Measurements from ENCODE around the gene TMEM132C. TPM values are rescaled to one million over a fixed set of nuclear protein-coding genes. Genes with fewer than 3 reads are reported as not detected.

TMEM132C gene
- total RNA-seq, 1 experiment from 2014 or later, result not detected

DNA sequence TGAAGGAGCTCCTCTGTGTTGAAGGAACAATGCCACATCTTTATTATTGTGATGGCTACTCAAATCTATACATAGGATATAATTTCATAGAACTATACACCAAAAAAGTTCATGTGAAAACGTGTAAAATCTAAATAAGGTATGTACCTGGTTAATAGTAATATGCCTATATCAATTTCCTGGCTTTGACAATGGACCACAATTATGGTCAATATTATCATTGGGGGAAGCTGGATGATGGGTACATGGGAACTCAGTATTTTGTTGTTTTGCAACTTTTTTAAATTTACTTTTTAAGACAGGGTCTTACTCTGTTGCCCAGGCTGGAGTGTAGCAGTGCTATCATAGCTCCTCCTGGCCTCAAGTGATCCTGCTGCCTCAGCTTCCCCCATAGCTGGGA lies 270.7 kb downstream of the TMEM132C start:
- no peaks in the 10 kb centered on the region for H3K9me2 ChIP-seq (replicated peaks; ENCODE audit: low read length)
- no peak overlapping the region for H3K4me3 ChIP-seq (ENCODE audit: low read length)
- ATAC-seq (no peak), DNase-seq (no peak)
- POLR2A ChIA-PET (ENCODE audit: unreplicated experiment), result no interaction called here
- no peak overlapping the region for H2AFZ ChIP-seq (ENCODE audit: low read length)
- intact Hi-C loops (cut with micrococcal nuclease), result no loop called here
- H3K9me3 ChIP-seq (ENCODE audit: low read length), result no peaks in the 10 kb centered on the region
- H3K9ac ChIP-seq (ENCODE audit: low read length), result no peak overlapping the region
- H3K36me3 ChIP-seq (ENCODE audit: low read depth, low read length), result no peaks in the 10 kb centered on the region
- no peaks in the 10 kb centered on the region for H4K20me1 ChIP-seq (ENCODE audit: low read length)
- H3K27ac ChIP-seq (ENCODE audit: low read length), result no peak overlapping the region
- no peaks in the 10 kb centered on the region for H3F3A ChIP-seq (ENCODE audit: low read length, unreplicated experiment)
- no peaks in the 10 kb centered on the region for H3K79me2 ChIP-seq (ENCODE audit: low read length)
- BruUV-seq (replicated peaks), result no TSS peak
- H3K4me2 ChIP-seq (ENCODE audit: low read length), result no peak overlapping the region
- CTCF ChIA-PET, result no interaction called here
- H3K27me3 ChIP-seq (ENCODE audit: low read length), result peaks cover 16% of the 10 kb centered on the region; the same call in 1 of the 2 replicates
- TF ChIP-seq EZH2 (IDR thresholded peaks at IDR 0.05; ENCODE audit: low read length, unreplicated experiment) (no peak), EZH2phosphoT487 (IDR thresholded peaks at IDR 0.05; ENCODE audit: borderline replicate concordance, low read length) (no peak)
- TF ChIP-seq, protein P1, sequence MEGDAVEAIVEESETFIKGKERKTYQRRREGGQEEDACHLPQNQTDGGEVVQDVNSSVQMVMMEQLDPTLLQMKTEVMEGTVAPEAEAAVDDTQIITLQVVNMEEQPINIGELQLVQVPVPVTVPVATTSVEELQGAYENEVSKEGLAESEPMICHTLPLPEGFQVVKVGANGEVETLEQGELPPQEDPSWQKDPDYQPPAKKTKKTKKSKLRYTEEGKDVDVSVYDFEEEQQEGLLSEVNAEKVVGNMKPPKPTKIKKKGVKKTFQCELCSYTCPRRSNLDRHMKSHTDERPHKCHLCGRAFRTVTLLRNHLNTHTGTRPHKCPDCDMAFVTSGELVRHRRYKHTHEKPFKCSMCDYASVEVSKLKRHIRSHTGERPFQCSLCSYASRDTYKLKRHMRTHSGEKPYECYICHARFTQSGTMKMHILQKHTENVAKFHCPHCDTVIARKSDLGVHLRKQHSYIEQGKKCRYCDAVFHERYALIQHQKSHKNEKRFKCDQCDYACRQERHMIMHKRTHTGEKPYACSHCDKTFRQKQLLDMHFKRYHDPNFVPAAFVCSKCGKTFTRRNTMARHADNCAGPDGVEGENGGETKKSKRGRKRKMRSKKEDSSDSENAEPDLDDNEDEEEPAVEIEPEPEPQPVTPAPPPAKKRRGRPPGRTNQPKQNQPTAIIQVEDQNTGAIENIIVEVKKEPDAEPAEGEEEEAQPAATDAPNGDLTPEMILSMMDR (conservative IDR thresholded peaks at IDR 0.05; ENCODE audit: low read depth, low read length), result no peak
- no peaks in the 10 kb centered on the region for H3K4me1 ChIP-seq (ENCODE audit: insufficient read depth, low read length)

DNA sequence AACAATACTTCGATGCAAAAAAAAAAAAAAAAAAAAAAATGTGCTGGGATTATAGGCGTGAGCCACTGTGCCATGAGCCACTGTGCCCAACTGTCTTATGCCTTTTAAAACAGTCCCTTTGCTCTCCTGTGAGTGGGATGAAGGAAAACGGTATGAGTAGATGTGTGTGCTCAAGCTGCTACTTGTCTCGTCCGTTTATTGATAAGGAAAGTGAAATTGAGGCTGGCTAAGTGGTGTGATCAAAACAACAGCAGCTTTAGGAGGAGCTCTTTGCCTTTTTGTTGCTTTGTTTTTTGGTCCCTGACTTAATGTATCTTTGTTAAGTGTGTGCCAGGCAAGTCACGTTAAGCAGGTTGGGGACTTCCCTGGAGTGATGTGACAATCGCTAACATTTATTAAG lies 275.9 kb downstream of the TMEM132C start:
- Histone ChIP-seq H3K27ac (ENCODE audit: low read length) (no peak overlapping the region), H3K36me3 (ENCODE audit: low read depth, low read length) (no peaks in the 10 kb centered on the region), H2AFZ (ENCODE audit: low read length) (no peak overlapping the region), H3K4me2 (ENCODE audit: low read length) (no peak overlapping the region), H3K4me1 (ENCODE audit: insufficient read depth, low read length) (no peaks in the 10 kb centered on the region), H3K27me3 (ENCODE audit: low read length) (peaks cover 56% of the 10 kb centered on the region), H3K9ac (ENCODE audit: low read length) (no peak overlapping the region), H4K20me1 (ENCODE audit: low read length) (no peaks in the 10 kb centered on the region), H3K79me2 (ENCODE audit: low read length) (no peaks in the 10 kb centered on the region), H3K4me3 (ENCODE audit: low read length) (no peak overlapping the region), H3F3A (ENCODE audit: low read length, unreplicated experiment) (no peaks in the 10 kb centered on the region), H3K9me2 (replicated peaks; ENCODE audit: low read length) (no peaks in the 10 kb centered on the region), H3K9me3 (ENCODE audit: low read length) (no peaks in the 10 kb centered on the region)
- DNase-seq (no peak), ATAC-seq (no peak)
- no peak for TF ChIP-seq EZH2phosphoT487 (IDR thresholded peaks at IDR 0.05; ENCODE audit: borderline replicate concordance, low read length)
- TF ChIP-seq, protein P1 (conservative IDR thresholded peaks at IDR 0.05; ENCODE audit: low read depth, low read length), result no peak
- no peak for TF ChIP-seq EZH2 (IDR thresholded peaks at IDR 0.05; ENCODE audit: low read length, unreplicated experiment)
- BruUV-seq (replicated peaks), result no TSS peak
- intact Hi-C loops (cut with micrococcal nuclease), result no loop called here
- CTCF ChIA-PET, result no interaction called here
- POLR2A ChIA-PET (ENCODE audit: unreplicated experiment), result no interaction called here

DNA sequence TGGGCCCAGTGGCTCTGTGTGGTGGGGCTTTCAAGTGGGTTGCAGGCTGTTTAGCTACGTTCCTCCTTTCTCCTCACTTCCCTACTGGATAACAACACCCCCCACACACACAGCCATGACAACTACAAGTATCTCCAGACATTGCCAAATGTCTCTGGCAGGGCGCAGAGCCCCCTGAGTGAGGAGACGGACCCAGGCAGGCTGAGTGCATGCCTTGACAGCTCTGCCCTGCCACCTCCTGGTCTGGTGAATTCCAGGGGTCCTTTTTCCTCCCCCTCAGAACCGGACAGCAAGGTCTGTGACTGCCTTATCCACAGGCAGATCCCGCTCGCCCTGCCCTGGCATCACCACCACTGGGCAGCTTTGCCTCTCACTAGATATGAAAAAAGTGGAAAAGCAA lies 276.5 kb downstream of the TMEM132C start:
- Histone ChIP-seq H3K36me3 (ENCODE audit: low read depth, low read length) (no peaks in the 10 kb centered on the region), H3K9ac (ENCODE audit: low read length) (no peak overlapping the region), H3F3A (ENCODE audit: low read length, unreplicated experiment) (no peaks in the 10 kb centered on the region), H2AFZ (ENCODE audit: low read length) (no peak overlapping the region), H3K79me2 (ENCODE audit: low read length) (no peaks in the 10 kb centered on the region), H3K9me2 (replicated peaks; ENCODE audit: low read length) (no peaks in the 10 kb centered on the region), H4K20me1 (ENCODE audit: low read length) (no peaks in the 10 kb centered on the region), H3K4me3 (ENCODE audit: low read length) (no peak overlapping the region), H3K4me1 (ENCODE audit: insufficient read depth, low read length) (no peaks in the 10 kb centered on the region), H3K27me3 (ENCODE audit: low read length) (peaks cover 61% of the 10 kb centered on the region), H3K27ac (ENCODE audit: low read length) (no peak overlapping the region), H3K9me3 (ENCODE audit: low read length) (no peaks in the 10 kb centered on the region), H3K4me2 (ENCODE audit: low read length) (no peak overlapping the region)
- intact Hi-C loops (cut with micrococcal nuclease), result no loop called here
- POLR2A ChIA-PET (ENCODE audit: unreplicated experiment), result no interaction called here
- ATAC-seq (no peak), DNase-seq (no peak)
- BruUV-seq (replicated peaks), result no TSS peak
- TF ChIP-seq, protein P1 (conservative IDR thresholded peaks at IDR 0.05; ENCODE audit: low read depth, low read length), result no peak
- TF ChIP-seq EZH2 (IDR thresholded peaks at IDR 0.05; ENCODE audit: low read length, unreplicated experiment), result no peak
- TF ChIP-seq EZH2phosphoT487 (IDR thresholded peaks at IDR 0.05; ENCODE audit: borderline replicate concordance, low read length), result no peak
- CTCF ChIA-PET, result no interaction called here
